GM18907 (cell line): ENCODE results near the gene KCNK3.
"Not testable (repeated sequence)": the region's sequence is repeated elsewhere in the genome, so short reads cannot be mapped to it uniquely, and the experiment has no call there.

Experiments
- ATAC-seq: cut with Tn5 transposase; IDR thresholded peaks from one replicate; pipeline ENCODE4 v1.9.1; 2021; ENCODE audit warnings: mild to moderate bottlenecking, moderate library complexity; ENCODE audit not compliant: unreplicated experiment

The KCNK3 gene

DNA sequence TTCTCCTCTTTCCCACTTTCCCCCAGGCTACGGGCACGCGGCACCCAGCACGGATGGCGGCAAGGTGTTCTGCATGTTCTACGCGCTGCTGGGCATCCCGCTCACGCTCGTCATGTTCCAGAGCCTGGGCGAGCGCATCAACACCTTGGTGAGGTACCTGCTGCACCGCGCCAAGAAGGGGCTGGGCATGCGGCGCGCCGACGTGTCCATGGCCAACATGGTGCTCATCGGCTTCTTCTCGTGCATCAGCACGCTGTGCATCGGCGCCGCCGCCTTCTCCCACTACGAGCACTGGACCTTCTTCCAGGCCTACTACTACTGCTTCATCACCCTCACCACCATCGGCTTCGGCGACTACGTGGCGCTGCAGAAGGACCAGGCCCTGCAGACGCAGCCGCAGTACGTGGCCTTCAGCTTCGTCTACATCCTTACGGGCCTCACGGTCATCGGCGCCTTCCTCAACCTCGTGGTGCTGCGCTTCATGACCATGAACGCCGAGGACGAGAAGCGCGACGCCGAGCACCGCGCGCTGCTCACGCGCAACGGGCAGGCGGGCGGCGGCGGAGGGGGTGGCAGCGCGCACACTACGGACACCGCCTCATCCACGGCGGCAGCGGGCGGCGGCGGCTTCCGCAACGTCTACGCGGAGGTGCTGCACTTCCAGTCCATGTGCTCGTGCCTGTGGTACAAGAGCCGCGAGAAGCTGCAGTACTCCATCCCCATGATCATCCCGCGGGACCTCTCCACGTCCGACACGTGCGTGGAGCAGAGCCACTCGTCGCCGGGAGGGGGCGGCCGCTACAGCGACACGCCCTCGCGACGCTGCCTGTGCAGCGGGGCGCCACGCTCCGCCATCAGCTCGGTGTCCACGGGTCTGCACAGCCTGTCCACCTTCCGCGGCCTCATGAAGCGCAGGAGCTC is 35.4 kb downstream of the KCNK3 start:
- ATAC-seq: no peak

DNA sequence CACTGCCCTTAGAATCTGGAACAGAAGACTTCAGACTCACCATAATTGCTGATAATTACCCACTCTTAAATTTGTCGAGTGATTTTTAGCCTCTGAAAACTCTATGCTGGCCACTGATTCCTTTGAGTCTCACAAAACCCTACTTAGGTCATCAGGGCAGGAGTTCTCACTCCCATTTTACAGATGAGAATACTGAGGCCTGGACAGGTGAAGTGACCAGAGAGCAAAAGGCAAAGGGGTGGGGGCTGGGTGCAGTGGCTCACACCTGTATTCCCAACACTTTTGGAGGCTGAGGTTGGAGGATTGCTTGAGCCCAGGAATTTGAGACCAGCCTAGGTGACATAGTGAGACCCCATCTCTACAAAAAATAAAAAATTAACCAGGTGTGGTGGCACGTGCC is 36.8 kb downstream of the KCNK3 start:
- no peak for ATAC-seq

- ATAC-seq: no peak
Observed at GRCh38 chr2:26730549-26731344, 38.2 kb downstream of the KCNK3 start.

GRCh38 chr2:26731714-26732113 is 39.2 kb downstream of the KCNK3 start:
- ATAC-seq: no peak

DNA sequence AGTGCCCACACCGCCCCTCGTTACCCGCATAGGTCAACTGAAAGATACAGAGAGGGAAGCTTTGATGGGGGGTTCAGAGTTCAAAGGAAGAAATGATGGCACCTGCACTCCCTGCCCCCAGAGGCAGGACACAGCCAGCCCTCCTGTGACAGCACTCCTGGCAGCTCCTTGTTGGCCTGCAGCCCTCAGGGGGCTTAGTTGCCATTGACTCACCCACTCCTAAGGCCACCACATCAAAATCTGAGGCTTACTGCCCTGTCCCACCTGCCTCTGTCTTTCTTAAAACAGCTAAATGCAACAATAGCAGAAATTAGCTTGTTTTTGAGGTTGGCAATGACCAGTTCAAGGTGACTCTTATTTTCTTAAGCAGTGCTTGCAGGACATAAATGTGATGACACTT is 39.9 kb downstream of the KCNK3 start:
- no peak for ATAC-seq

- no peak for ATAC-seq
Observed at GRCh38 chr2:26733413-26733812, 40.9 kb downstream of the KCNK3 start.

DNA sequence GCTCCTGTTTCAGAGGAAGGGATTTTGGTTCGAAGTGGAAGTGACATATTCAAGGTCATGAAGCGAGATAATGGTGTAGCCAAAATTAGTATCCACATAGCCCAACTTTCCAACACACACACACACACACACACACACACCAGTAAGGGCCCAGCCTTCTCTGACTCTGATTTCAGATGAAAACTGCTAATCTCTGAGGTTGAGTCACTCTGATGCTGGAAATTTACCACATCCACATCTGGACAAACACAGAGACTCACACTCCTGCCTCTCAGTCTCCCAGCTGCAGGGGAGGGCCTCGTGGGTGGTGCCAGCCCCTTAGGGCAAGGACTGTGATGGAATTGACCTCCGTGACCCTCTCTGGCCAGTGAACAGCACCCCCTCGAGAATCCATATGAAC is 42.6 kb downstream of the KCNK3 start:
- ATAC-seq: no peak

DNA sequence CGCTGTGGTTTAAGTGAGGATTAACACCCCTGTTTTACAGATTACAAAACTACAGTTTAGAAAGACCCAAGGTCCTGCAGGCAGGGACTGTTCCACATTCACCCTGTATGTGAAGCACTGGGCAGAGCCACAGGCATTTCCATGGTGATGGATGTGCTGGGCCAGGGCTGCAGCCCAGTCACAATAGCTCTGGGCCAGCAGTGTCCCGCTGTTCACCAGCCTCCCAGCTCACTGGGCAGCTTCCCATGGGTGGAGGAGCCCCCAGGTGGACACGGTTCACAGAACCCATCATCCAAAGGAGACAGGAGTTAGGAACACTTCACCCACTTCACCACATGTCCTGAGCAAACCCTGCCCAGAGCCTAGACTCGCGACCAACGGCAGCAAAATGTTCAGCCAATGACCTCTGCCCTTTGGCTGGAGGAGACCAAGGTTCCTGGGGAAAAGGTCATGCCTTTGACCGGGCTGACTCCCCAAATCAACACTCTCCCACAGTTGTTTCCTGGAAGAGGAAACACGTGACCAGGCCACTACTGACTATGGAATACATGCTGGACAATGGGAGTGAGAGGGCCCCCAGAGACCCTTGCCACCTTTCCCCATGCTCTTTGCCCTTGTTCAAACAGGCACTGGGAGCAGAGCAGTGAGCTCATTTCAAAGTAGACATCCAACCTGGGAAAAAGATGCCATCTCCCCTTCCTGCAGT is 43.5 kb downstream of the KCNK3 start:
- ATAC-seq: no peak

GRCh38 chr2:26737221-26737620 is 44.7 kb downstream of the KCNK3 start:
- ATAC-seq: no peak

GRCh38 chr2:26738481-26738880 is 46.0 kb downstream of the KCNK3 start:
- no peak for ATAC-seq

GRCh38 chr2:26739514-26739913 is 47.0 kb downstream of the KCNK3 start:
- ATAC-seq: no peak

DNA sequence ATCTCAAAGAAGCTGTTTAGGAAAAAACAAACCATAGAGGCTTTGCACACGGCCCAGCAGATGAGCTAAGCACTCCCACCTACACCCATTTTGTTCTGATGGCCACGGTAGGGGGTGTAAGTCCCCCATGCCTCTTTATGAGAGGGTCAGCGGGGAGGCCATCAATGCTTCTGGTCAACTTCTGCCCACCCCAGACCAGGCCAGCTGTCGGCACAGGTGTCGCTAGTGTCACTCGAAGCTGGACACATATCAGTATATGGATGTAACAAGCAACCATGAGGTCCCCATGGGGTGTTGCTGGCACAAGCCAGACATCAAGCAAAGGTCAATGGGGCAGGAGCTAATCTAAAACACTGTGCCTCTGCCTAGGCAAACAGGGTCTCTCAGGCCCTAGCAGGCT is 47.8 kb downstream of the KCNK3 start:
- no peak for ATAC-seq

- no peak for ATAC-seq
Observed at GRCh38 chr2:26740890-26741302, 48.4 kb downstream of the KCNK3 start.

GRCh38 chr2:26742048-26742770 is 49.7 kb downstream of the KCNK3 start:
- ATAC-seq: no peak

- ATAC-seq: no peak
Observed at GRCh38 chr2:26743852-26744251, 51.3 kb downstream of the KCNK3 start.

- ATAC-seq: no peak
Observed at GRCh38 chr2:26744953-26745352, 52.4 kb downstream of the KCNK3 start.

- ATAC-seq: no peak
Observed at GRCh38 chr2:26745609-26746327, 53.2 kb downstream of the KCNK3 start.

- no peak for ATAC-seq
Observed at GRCh38 chr2:26746934-26747333, 54.4 kb downstream of the KCNK3 start.

DNA sequence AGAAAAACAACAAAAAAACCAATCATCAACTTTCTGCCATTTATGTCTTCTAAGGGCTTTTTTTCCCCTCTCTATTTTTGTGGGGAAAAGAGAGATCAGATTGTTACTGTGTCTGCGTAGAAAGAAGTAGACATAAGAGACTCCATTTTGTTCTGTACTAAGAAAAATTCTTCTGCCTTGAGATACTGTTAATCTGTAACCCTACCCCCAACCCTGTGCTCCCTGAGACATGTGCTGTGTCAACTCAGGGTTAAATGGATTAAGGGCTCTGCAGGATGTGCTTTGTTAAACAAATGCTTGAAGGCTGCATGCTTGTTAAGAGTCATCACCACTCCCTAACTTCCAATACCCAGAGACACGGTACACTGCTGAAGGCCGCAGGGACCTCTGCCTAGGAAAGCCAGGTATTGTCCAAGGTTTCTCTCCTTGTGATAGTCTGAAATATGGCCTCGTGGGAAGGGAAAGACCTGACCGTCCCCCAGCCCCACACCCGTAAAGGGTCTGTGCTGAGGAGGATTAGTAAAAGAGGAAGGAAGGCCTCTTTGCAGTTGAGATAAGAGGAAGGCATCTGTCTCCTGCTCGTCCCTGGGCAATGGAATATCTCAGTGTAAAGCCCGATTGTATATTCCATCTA is 57.4 kb downstream of the KCNK3 start:
- ATAC-seq: not testable (repeated sequence)

DNA sequence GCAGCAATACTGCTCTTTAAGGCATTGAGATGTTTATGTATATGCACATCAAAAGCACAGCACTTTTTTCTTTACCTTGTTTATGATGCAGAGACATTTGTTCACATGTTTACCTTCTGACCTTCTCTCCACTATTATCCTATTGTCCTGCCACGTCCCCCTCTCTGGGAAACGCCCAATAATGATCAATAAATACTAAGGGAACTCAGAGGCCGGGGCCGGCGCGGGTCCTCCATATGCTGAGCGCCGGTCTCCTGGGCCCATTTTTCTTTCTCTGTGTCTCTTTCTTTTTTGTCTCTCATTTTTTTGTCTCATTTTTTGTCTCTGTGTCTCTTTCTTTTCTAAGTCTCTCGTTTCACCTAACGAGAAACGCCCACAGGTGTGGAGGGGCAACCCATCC is 57.9 kb downstream of the KCNK3 start:
- ATAC-seq: not testable (repeated sequence)
